Measurements from ENCODE around the gene TAPT1.
"Not testable (repeated sequence)": the region's sequence is repeated elsewhere in the genome, so short reads cannot be mapped to it uniquely, and the experiment has no call there.

TAPT1 gene, protein sequence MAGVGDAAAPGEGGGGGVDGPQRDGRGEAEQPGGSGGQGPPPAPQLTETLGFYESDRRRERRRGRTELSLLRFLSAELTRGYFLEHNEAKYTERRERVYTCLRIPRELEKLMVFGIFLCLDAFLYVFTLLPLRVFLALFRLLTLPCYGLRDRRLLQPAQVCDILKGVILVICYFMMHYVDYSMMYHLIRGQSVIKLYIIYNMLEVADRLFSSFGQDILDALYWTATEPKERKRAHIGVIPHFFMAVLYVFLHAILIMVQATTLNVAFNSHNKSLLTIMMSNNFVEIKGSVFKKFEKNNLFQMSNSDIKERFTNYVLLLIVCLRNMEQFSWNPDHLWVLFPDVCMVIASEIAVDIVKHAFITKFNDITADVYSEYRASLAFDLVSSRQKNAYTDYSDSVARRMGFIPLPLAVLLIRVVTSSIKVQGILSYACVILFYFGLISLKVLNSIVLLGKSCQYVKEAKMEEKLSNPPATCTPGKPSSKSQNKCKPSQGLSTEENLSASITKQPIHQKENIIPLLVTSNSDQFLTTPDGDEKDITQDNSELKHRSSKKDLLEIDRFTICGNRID

DNA sequence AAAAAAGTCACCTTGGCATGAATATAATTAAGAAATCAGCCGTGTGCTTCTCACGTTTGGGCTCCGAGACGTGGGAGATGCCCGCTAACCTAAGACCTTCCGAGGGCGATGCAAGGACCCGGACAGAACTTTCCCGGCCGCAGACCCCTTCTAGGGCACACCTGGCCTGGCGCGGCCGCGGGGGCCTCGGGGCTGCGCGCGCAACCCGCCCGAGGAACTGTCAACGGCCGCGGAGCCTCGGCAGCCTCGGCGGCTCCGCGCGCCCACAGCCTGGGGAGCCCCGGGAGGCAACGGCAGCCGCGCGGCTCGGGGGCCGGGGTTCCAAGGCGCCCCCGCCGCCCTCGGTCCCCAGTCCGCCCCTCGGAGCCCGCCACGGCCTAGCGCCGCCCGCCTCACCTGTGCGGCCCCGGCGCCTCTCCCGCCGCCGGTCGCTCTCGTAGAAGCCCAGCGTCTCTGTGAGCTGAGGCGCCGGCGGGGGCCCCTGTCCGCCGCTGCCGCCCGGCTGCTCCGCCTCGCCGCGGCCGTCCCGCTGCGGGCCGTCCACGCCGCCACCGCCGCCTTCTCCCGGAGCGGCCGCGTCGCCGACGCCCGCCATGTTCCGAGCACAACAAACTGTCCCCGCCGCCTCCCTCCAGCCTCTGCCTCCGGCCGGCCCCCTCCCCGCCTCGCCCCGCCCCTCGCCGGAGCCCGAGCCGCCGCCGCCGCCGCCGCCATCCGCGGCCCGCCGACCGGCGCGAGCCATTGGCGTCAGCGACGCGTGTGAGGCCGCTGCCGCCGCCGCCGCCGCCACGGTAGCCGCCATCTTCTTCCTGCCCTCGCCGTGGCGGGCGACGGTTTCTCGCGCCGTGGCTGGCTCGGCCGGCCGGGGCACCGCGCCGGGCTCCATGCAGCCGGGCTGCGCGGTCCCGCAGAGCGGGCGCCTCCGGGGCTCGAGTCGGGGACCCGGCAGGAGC, at the start of gene TAPT1:
Gene TAPT1, minus strand, starts transcription at position 609 of the 953 bp plus-strand sequence. Its CDS starts 14 bp downstream, at position 595.
- peak; percentile 87 for DNase-seq (ENCODE audit: low spot score)

DNA sequence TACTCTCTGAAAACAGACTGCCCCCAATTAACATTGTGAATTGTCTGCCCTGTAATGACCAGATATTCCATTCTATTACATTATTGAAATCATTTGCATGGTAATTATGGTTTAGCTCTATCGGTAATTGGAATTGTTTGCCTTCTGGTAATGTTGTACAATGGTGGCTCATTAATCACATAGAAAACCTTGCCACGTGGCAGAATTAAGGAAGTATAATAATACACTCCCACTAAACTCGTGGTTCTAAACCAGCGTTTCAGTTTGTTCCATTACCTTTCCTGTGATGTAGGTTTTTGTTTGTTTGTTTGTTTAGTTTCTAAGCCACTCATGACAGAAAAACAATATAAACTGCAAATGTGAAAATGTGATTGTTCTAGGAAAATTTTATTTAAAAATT, 45.1 kb upstream of the TAPT1 start:
- DNase-seq (ENCODE audit: low spot score) = no peak

DNA sequence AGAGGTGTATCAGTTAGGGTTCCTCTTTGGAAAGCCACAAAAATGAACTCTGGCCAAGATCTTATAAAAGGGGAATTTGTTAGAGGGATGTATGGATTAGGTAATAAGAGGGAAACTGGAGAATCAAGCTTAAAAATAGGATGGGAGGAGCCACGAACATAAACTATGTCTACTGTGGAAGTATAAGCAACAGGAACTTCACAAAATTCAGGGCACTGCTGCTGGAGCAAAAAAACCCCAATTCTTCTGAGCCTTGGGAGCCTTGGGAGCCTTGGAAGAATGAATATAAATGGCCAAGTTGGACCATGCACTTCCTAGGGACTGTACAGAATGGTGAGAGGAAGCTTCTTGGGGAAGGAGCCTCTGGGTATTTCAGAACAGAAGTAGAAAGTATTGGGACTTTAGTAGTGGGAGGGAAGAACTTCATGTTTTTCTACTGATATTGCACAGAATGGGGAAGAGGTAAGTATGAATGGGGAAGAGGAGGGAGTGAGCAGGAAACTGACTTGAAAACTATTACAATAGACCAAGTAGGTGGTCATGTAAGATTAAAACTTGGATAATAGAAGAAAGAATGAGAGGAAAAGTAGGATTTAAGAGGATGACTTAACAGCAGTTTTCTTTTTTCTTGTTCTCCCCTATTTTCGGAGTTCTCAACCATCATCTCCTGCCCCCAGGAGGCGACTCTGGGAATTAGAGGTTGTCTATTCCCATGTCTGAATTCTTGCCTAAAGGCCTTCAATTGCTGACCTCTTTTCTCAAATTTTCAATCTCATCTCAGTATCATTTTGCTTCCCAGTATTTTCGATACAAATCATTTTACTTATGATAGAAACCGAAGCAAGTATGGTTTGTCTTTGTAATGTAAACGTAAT, 44.4 kb upstream of the TAPT1 start:
- DNase-seq (ENCODE audit: low spot score) = no peak

DNA sequence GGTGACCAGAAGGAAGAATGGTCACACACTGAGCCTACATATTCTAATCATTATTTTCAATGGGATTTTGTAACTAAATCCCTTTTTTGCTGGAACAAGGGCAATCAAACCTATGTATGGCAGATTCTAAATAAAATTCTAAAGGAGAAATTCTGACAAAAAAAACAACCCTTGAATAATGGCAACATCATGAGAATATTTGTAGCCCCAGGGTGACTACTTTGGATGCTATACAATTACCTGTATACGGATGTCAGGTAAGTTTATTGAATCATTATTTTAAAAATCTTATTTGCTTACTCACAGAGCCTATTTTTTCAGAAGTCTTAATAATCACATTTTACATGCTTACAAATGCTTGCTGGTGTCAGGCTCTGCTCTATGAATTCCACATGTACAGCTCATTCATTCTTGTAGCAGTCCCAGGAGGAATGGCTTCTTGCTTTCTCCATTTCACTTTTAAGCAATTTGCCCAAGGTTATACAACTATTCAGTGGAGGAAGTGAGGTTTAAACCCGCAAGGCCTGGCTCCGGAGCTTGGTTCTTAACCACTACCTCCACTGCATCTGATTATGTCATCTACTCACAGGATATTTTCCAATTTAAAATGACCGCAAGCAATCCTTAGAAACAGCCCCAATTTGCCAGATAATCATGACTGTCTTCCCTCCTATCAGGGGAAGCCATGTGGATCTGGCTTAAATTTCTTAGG, 43.6 kb upstream of the TAPT1 start:
- DNase-seq (ENCODE audit: low spot score) = not testable (repeated sequence)

DNA sequence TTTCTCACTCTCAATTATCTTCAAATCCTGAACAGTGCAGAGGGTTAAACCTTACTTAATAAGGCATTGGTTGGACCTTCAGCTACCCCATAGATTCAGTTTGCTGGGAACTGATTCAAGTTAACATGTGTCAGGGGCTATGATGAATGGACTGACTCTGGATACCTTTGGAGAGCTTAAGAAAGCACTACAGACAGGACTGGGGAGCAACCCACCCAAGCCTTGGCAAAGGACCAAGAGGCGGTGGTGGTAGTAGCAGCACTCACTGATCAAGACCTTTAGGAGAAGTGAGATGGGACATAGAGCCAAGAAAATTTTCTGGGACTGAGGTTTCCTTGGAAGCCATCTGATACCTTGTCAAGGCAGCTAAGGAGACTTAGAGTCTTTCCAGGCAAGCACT, 43.0 kb upstream of the TAPT1 start:
- DNase-seq (ENCODE audit: low spot score) = no peak

DNA sequence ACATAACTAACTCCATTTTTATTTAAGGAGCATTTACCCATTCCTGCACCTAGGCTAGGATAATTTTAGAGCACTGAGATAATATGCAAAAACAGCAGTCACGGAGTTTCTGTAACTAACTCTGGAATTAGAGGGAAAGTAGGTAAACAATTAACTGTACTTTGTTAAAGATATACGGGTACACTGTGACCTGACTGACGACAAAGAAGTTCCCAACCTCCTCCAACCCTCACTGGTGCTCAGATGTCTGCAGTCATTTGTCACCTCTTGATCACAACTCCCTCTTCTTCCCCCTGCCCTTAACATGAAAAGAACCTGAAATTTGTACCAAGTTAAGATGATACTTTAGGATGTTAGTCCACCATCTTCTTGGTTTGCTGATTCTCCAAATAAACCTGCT, 42.0 kb upstream of the TAPT1 start:
- DNase-seq (ENCODE audit: low spot score) = no peak

DNA sequence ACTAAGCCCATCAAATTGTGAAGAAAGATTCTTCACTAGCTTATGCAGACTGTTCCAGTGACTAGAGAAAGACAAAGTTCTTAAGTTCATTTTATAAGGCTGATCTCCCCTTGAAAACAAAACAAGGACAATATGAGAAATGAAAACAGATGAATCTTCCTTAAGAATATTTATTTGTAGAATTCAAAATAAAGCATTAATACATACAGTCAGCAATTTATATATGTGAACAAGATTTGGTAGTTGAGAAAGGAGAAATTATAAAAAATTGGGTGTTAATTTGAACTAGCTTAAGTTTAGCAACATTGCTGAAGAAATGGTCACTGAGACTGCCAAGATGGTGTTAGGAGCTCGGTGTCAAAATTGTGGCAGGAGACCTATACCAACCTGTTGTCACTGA, 41.4 kb upstream of the TAPT1 start:
- no peak for DNase-seq (ENCODE audit: low spot score)

DNA sequence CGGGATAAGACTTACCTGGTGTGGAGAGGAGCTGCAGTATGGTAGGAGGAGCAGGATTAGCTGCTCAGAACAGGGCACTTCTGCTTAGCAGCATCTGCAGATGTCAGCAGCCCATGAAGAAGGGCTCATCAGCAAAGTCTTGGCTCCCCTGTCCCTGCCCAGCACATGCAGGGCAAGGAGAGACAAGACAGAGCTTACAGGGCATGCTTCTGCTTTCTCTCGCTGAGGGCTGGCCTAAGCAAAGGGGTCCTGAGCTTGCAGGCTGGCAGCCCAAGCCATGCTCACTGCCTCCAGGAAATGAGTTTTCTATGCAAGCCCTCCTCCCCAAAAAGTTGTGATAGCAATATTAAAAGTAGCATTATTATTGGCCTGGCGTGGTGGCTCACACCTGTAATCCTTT, 39.5 kb upstream of the TAPT1 start:
- DNase-seq (ENCODE audit: low spot score) = no peak

DNA sequence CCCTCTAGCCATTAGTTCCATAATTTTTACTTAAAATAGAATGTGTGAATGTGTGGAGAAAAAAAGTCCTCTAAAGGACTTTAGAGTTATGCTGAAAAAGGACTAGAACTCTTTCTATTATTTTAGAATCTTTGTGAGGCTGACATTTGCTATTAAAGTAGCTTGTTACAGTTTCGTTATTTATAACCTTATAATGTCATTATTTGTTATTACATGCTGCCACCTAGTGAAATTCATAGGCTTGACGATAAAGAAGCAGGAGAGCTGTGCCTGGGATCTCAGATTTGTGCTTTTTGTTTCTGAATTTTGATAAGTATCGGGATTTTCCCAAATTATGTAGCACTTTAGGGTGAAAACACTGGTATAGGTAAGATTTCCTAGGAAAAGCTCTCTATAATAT, 38.5 kb upstream of the TAPT1 start:
- no peak for DNase-seq (ENCODE audit: low spot score)

DNA sequence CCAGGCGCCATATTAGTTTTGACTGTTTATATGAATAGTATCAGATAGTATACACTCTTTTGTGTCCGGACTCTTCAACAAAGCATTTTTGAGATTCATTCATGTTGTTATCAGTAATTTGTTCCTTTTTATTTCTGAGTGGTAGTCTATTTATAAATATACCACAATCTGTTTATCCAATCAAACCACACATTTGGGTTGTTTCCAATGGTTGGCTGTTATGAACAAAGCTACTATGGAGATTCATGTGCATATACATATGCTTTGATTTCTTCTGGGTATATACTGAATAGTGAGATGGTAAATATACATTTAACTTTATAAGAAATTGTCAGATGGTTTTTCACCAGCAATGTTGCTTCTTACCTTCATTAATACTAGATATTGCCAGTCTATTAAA, 36.8 kb upstream of the TAPT1 start:
- no peak for DNase-seq (ENCODE audit: low spot score)

DNA sequence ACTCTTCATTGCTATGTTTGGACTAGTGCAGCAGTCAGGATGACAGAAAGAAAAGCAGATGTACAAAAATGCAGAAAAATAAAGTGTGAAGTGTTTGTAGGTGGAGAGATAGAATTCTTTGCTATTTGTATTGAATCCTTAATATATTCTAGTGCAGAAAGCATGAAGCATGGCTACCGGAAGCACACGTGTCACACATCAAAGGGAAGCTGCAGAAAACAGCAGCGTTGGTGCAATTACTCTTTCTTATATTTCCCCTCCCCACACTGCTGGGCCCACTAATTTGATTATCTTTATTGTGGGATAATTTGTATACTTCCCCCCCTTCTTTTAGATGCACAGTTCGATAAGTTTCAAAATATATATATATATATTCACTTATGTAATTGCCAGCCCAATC, 35.9 kb upstream of the TAPT1 start:
- DNase-seq (ENCODE audit: low spot score) = no peak

DNA sequence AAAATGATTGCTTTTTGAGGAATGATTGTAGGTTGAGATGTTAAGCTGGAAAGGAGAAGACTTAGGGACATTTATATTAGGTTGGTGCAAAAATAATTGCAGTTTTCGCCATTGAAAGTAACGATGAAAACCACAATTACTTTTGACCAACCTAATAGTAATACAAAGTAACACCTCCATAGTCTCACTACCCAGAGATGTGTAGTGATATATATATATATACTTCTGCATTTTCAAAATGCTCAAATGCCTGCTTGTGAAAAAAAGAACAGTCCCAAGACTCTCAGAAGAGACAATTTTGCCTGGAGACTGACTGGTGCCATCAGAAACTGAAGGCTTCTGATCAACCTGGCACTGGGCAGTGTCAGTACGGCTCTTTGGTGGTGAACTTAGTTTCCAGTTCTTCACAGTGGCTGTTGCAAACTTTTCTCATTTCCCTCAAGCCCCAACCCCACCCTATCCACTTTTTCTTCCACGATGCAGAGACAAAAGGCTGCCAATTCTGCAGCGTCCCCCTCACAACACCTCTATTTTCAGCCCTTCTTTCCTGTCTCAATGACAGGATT, 35.1 kb upstream of the TAPT1 start:
- DNase-seq (ENCODE audit: low spot score) = no peak

DNA sequence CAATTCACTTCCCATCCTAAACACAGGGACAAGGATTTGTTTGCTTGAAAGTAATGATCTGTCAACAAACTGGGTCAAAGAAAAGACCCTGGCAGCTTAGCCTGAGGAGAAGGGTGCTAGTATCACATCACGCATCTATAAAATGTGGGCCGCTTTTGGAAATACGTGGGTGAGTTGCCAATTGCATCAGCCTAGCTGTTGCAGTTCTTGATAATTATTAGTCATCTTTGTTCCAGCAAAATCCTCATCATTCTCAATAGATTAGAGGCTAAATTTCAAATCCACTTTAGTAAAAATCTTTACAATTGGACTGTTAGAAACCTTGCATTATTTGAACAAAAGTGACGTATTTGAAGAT, 33.6 kb upstream of the TAPT1 start:
- no peak for DNase-seq (ENCODE audit: low spot score)

DNA sequence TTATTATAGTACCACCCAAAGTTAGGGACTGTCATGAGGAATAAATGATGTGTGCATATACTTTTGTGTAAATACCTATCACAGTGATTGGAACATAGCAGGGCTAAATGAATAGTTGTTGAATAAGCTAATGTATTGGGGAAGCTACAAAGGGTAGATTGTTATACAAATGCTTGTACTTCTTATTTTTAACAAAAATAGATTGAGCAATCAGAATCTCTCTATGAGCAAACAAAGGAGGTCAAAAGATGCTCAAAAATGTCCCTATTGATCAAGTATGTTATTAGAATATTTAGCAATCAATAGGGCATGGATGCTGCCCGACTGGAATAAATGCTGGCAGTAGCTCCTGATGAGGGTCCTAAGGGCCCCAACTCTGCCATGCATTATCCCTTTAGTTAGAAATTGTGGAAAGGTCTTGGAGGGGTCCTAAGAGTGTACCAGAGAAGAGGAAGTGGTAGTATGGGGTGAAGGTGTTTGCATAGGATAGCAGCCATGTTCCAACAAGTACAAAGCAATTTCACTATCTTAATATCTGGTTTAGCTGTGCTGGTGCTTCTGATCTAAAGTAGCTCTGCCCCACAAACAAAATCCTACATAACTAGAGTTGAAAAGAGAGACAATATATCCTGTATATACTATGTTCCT, 33.1 kb upstream of the TAPT1 start:
- no peak for DNase-seq (ENCODE audit: low spot score)

DNA sequence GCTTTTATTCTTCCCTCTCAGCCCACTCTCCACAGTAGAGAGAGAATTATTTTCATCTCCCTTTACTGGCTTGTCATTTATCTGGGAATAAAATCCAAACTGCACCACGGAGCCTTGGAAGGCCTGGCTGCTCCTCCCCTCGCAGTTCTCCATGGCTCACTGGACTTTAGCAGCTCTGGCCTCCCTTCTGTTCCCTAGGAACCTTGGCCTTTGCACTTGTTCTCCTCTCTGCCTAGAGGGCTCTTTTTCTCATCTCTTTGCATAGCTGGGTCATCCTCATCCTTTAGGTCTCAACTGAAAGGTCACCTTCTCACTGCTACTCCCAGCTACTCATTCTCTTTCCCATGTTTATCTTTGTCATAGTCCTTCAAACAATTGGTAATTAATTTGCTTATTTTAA, 31.3 kb upstream of the TAPT1 start:
- DNase-seq (ENCODE audit: low spot score) = no peak

DNA sequence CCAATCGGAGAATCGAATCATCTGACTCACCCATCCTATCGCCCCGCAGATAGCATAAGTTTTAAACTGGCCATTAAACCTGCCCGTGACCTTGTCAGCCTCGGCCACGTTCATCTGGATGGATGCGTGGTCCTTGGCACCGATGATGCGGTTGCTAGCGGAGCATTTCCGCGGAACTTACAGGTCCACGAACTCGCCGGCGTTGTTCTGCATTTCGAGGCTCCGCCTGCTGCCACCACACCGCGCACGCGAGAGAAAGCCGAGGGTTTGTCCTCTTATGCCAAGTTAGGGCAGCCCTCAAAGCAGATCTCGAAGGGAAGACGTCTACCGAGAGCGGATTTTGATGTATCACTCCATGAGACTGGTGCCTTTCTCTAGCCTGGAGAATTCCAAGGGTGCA, 30.1 kb upstream of the TAPT1 start:
- DNase-seq (ENCODE audit: low spot score) = no peak

DNA sequence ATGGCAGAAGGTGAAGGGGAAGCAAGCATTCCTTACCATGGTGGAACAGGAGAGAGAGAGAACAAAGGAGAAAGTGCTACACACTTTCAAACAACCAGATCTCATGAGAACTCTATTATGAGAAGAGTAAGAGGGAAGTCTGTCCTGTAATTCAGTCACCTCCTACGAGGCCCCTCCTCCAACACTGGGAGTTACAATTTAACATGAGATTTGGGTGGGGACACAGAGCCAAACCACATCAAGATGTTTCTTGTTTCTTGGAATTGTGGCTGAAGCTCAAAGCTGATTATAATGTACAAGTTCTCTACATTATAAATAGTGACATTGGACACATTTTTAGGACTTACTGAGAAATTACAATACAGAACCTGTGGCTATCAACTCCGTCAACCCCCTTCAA, 29.5 kb upstream of the TAPT1 start:
- DNase-seq (ENCODE audit: low spot score) = no peak

DNA sequence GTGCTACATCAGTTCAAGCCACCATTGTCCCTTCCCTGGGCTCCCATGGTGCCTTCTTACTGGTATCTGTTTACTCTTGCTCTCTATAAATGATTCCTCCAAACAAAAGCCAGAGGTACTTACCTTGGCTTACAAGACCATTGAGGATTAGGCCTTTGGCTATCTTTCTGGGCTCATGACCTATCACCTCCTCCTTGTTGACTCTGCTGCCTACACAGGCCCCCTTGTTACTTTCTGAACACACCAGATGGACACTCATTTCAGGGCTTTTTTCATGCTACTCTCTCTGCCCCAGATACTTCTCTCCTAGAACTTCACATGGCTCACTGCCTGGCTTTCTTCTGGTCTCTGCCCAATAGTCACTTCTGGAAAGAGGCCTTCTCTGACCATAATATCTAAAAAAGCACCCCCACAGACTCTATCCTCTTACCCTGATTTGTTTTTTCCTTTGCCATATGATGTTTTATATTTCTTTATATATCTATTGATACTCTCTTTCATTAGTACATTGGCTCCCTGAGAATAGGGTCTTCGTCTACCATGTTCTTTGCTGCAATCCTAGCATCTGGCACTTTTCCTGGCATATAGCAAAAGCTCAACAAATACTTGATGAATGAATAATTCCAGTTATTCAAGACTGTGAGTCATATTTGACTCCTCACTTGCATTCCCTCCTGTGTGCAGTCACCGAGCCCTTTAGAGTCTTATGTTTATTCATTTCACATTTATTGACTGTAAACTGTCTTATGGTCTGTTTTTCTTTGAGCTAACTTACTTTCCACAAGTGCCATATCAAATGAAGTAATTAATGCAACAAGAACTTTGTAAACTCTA, 27.1 kb upstream of the TAPT1 start:
- DNase-seq (ENCODE audit: low spot score) = no peak

DNA sequence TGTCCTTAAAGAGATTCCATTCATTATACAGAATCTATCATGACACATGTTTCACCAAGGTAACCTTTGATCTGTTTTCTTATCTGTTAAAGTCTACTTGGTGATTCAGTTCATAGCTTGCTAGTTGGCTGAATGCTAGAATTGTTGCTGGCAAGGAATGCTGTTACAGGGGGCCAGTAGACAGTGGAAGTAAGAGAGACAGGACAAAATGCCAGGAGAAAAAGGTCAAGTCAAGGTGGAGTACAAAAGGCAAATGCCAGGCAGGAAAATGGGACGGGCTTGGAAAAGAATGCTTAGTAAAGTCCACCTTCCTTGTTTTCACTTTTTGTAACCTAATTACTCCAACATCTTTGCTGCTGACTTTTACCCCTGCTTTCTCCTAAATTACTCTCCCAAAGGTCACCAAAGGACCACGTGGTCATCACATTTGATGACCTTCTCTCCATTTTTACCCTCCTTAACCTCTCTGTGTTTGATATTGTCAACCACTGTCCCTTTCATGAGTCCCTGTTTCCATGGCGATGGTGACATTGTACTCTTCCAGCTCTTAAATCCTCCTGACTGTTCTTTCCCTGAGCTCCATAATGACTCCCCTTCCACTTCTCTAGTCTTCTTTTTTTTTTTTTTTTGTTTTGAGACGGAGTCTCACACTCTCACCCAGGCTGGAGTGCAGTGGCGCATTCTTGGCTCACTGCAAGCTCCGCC, 24.5 kb upstream of the TAPT1 start:
- DNase-seq (ENCODE audit: low spot score) = no peak

All from ecto neural progenitor cell (in vitro differentiated cells).